ENCODE data around the gene FAM120AOS. TPM values are rescaled to one million over a fixed set of nuclear protein-coding genes. Genes with fewer than 3 reads are reported as not detected.

FAM120AOS gene
- total RNA-seq (2022; extraction: Qiagen RNA extraction), result 45.5 to 49.0 TPM (median 47.3 TPM) in 5 replicates

DNA sequence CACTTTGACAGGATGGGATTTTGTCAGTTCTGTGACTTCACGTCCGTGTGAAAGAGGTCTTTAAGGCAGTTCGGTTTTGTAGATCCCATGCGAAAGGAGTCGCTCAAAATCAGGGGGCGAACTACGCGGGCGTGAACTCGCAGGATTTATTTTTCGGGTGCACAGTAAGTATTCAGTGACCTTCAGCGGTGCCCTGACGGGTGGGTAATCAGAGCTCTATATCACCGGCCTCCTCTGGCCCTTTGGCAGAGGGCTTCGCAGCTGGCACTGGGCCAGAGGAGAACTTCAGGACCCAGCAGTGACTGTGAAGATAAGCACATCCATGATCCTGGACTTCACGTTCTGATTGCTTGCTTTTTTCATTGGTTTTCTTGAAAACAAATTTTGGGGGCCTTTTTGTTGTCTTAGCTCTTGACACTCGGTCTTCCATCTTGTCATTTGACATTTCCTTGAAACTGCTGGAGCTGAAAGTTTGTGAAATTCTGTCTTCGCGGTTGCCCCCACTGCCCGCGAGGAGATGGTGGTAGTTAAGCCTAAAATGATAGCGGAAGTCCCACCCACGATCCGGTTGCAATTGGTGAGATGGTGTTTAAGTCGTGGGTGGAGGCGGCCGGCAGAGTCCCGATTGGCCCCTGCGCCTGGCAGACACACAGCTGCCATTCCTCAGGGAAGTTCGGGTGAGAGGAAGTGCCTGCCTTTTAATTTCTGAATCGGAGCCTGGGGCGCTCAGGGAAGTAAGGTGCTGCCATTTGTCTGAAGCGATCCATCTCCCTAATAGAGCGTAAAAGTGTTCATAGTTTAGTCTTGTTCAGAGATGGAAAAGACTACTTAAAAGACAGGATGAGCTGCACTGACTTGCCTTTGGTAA, at the start of gene FAM120AOS:
Gene FAM120AOS (minus strand): TSS at position 535 of the 868 bp plus-strand sequence. CDS start 872 bp downstream, outside the sequence.

DNA sequence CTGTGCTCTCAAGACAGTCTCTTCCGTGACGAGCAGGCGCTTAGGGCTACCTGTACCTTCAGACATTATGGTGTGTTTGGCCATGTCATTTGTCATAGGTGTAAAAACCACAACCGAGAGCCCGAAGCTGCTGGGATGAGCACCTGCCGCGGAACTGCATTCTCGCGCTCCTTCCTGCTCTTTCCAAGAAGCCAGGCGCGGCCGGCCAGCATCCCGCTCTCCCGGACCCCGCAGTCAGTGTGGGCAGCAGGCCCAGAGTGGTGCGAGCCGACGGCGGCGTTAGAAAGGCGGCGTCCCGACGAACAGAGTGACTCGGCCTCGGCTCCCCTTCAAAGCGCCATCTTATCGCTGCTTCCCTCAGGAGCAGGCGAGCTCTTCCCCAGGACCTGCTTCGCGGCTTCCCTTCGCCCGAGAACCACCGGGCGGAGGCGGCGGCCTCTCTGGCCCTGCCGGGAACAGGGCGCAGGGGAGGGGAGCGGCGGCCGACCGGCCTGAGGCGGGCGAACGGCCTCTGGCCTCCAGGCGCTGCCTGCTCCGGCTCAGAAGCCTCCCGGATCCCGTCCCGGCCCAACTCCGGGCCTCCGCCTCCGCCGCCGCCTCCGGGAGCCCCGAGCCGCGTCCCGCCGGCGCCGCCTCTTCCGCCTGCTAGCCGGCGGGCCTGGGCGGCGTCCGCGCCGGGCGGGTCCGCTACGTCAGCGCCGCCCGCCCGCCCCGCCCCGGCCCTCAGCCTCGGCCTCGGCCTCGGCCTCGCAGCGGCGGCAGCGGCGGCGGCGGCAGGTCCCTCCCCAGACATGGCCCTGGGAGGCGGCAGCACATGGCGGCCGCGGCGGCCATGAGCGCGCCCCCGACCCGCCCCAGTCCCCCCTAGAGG, 2.2 kb downstream of the FAM120AOS start, which contains the start of gene FAM120A:
Gene FAM120A (plus strand): TSS at position 741 of the 871 bp plus-strand sequence. CDS start 231 bp downstream, outside the sequence.

Other genes with a start within 250 kb of the FAM120AOS start
- gene FAM120A, start 1.9 kb downstream of the FAM120AOS start, total RNA-seq (2022; extraction: Qiagen RNA extraction), result 70.9 to 84.6 TPM (median 75.4 TPM) in 5 replicates
- 14.6 to 17.5 TPM (median 16.0 TPM) in 5 replicates for gene PHF2, start 123.0 kb upstream of the FAM120AOS start, total RNA-seq (2022; extraction: Qiagen RNA extraction)